HFFc6 (cell line): ENCODE data around the gene NRGN. TPM values are rescaled to one million over a fixed set of nuclear protein-coding genes. Genes with fewer than 3 reads are reported as not detected.
A peak's percentile ranks its signal among the peaks of the same experiment; 100 is the strongest.

Experiments
- DNase-seq: peaks from one replicate; pipeline ENCODE4 v3.0.0-alpha.2; 2018
- H3K27ac Mint-ChIP-seq: 2 replicates; pipeline ENCODE4 v1.8.0; 2020; ENCODE audit warnings: mild to moderate bottlenecking, mixed read lengths
- H3K27me3 Mint-ChIP-seq: 2 replicates; pipeline ENCODE4 v1.8.0; 2021; ENCODE audit warnings: mild to moderate bottlenecking, moderate library complexity, mixed read lengths; ENCODE audit not compliant: insufficient read depth
- H3K36me3 Mint-ChIP-seq: 2 replicates; pipeline ENCODE4 v1.8.0; 2021; ENCODE audit warnings: low read depth, mixed read lengths
- H3K4me1 Mint-ChIP-seq: 2 replicates; pipeline ENCODE4 v1.8.0; 2020; ENCODE audit warnings: low read depth, mixed read lengths
- H3K4me3 Mint-ChIP-seq: 2 replicates; pipeline ENCODE4 v1.8.0; 2020; ENCODE audit warnings: mild to moderate bottlenecking, moderate library complexity, mixed read lengths
- H3K9me3 Mint-ChIP-seq: 2 replicates; pipeline ENCODE4 v1.8.0; 2020; ENCODE audit warnings: mild to moderate bottlenecking, mixed read lengths
- total RNA-seq, 6 experiments: library from RNA; stranded (reverse); fragmentation: NEBNext Ultra II Directional; extraction: Animal tissue kit (Norgen Biotek cat#: 25700); gene quantifications; 2 replicates in 1 of 6; 3 replicates in 5 of 6; pipeline ENCODE4 v1.2.3, GENCODE V29; 2021
- TF ChIP-seq, protein P1 (sequence below): fragments of 200-600 bp; sonication (generic); IDR thresholded peaks from 2 replicates; pipeline ENCODE4 v1.5.0; 2021; ENCODE audit warnings: antibody characterized with exemption, mild to moderate bottlenecking

The NRGN gene
- total RNA-seq, 6 experiments from 2014 or later: 3.8 to 6.5 (median 5.4) TPM

DNA sequence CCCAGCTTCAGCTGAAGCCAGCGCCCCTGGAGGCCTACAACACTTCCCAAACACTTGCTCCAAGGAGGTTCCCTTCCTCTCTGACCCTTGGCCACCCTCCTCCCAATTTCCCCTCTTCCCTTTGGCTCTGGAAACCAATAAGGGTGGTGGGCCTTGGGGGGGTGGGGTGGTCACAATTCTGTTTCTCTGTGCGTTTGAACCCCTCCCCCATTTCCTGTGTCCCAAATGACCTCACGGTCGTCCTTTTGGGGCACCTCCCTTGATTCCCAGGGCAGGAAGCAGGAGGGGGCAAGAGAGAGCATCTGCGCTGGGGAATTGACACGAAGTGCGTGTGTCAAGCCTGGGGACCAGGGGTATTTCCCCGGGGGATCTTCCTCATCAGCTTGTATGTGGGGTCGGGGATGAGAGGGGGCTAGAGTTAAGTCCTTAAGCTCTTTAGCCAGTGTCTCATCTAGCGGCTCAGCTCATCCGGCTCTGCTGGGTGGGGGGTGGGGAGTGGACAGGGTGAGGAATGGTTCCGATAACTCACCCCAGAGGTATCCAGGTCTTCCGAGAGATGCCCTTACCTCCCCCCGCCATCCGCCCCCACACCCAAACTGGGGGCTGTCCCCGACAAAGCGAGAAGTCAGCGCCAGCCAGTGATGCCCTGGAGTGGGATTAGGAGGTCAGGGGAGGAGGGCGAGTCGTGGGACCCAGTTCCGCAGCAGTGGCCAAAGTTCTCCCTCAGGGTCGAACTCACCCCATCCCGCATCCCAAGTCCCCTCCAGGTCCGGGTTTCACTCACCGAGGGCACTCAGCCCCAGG is 21.8 kb downstream of the NRGN start:
- Mint-ChIP-seq H3K4me3 (no peak overlapping the region; the same call in 1 of the 2 replicates), H3K27me3 (peaks cover 31% of the 10 kb centered on the region), H3K9me3 (no peaks in the 10 kb centered on the region), H3K4me1 (peaks cover 30% of the 10 kb centered on the region), H3K36me3 (no peaks in the 10 kb centered on the region), H3K27ac (no peak overlapping the region)
- DNase-seq: no peak
- TF ChIP-seq, protein P1, sequence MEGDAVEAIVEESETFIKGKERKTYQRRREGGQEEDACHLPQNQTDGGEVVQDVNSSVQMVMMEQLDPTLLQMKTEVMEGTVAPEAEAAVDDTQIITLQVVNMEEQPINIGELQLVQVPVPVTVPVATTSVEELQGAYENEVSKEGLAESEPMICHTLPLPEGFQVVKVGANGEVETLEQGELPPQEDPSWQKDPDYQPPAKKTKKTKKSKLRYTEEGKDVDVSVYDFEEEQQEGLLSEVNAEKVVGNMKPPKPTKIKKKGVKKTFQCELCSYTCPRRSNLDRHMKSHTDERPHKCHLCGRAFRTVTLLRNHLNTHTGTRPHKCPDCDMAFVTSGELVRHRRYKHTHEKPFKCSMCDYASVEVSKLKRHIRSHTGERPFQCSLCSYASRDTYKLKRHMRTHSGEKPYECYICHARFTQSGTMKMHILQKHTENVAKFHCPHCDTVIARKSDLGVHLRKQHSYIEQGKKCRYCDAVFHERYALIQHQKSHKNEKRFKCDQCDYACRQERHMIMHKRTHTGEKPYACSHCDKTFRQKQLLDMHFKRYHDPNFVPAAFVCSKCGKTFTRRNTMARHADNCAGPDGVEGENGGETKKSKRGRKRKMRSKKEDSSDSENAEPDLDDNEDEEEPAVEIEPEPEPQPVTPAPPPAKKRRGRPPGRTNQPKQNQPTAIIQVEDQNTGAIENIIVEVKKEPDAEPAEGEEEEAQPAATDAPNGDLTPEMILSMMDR: no peak

DNA sequence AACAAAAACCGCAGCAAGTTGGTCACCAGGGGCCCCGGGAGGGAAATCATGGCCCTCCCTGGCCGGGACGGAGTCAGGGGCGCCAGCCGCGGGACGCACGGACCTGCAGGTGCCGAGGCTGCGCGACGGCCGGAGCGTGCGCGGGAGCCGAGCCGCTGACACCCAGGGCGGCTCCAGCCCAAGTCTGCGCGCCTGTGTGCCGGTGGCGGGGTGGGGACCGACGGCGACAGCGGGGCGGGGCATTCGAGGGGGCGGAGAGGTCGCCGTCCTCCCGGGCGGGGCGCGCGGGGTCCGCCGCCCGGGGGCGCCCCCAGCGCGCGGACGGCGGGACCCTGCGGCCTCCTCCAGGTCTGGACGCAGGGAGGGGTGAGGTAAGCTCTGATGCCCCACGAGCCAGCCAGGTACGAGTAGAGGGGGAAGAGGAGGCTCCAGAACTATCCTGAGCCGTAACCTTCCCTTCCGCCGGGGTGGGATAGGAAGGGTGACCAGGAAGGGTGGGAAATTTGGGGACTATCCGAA is 22.4 kb downstream of the NRGN start, which contains the start of gene ESAM:
Gene ESAM, minus strand, starts transcription at position 186 of the 519 bp plus-strand sequence. Its CDS starts 136 bp downstream, at position 50.
- H3K9me3 Mint-ChIP-seq: no peaks in the 10 kb centered on the region
- TF ChIP-seq, protein P1: no peak
- H3K27ac Mint-ChIP-seq: no peak within 1 kb of the TSS
- H3K27me3 Mint-ChIP-seq: peaks cover 26% of the 10 kb centered on the region
- H3K36me3 Mint-ChIP-seq: peaks cover 5% of the 10 kb centered on the region; the same call in 1 of the 2 replicates
- DNase-seq: no peak
- peak within 1 kb of the TSS; percentile 88 for H3K4me3 Mint-ChIP-seq
- H3K4me1 Mint-ChIP-seq: peaks cover 30% of the 10 kb centered on the region

DNA sequence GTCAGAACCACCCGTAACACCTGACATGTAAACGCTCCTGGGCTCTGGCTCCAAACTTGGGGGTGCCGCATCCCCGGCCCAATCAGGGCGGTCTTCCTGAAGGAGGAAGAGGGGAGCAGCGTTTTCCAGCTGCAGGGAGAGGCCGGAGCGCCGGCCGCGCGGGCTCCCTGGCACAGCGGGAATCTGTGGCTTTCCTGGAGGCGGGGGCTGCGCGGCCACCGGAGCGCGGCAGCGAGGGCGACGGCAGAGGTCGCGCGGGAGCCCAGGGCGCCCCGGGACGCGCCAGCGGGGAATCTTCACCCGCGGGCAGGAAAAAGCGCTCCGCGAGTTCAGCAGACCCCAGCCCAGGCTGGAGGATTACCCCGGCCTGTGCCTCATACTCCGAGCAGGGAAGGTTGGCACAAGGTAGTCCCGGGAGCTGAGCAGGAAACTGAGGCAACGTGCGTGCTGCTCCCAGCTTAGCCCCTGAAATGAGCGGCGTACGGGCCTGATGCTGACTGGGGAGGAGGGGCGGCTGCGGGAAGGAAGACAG is 22.9 kb downstream of the NRGN start:
- TF ChIP-seq, protein P1: no peak
- Mint-ChIP-seq H3K4me1 (peaks cover 30% of the 10 kb centered on the region), H3K36me3 (peaks cover 5% of the 10 kb centered on the region; the same call in 1 of the 2 replicates), H3K4me3 (peak overlapping the region; percentile 88), H3K9me3 (no peaks in the 10 kb centered on the region), H3K27ac (no peak overlapping the region), H3K27me3 (peaks cover 22% of the 10 kb centered on the region)
- no peak for DNase-seq

- no peak overlapping the region for H3K27ac Mint-ChIP-seq
- DNase-seq: peak; percentile 33
- peak overlapping the region; percentile 88 for H3K4me3 Mint-ChIP-seq
- H3K36me3 Mint-ChIP-seq: peaks cover 5% of the 10 kb centered on the region; the same call in 1 of the 2 replicates
- TF ChIP-seq, protein P1: peak; percentile 89
- H3K9me3 Mint-ChIP-seq: no peaks in the 10 kb centered on the region
- H3K27me3 Mint-ChIP-seq: peaks cover 16% of the 10 kb centered on the region
- peaks cover 26% of the 10 kb centered on the region for H3K4me1 Mint-ChIP-seq
Observed at GRCh38 chr11:124763156-124763947, 23.6 kb downstream of the NRGN start.

GRCh38 chr11:124766156-124766555 is 26.4 kb downstream of the NRGN start:
- no peaks in the 10 kb centered on the region for H3K9me3 Mint-ChIP-seq
- TF ChIP-seq, protein P1: no peak
- H3K4me1 Mint-ChIP-seq: peaks cover 36% of the 10 kb centered on the region
- no peak for DNase-seq
- H3K4me3 Mint-ChIP-seq: no peak overlapping the region
- peaks cover 9% of the 10 kb centered on the region for H3K27me3 Mint-ChIP-seq
- H3K27ac Mint-ChIP-seq: no peak overlapping the region
- H3K36me3 Mint-ChIP-seq: peaks cover 5% of the 10 kb centered on the region; the same call in 1 of the 2 replicates
